MCF 10A (cell line): ENCODE results near the gene LSM14A. TPM values are rescaled to one million over a fixed set of nuclear protein-coding genes. Genes with fewer than 3 reads are reported as not detected.

ENCODE experiments used
- BruUV-seq: library from RNA; stranded (reverse); fragments of 400-500 nt; replicated peaks from 2 replicates; lab custom pipeline; 2021; lab: Mats Ljungman, UMichigan
- CTCF ChIA-PET: fragments of 300-600 bp; sonication (Branson Sonifier 250); formaldehyde crosslinking; extraction: SDS; loops from one replicate; lab custom pipeline; 2021; ENCODE audit warnings: antibody characterized with exemption, inconsistent platforms; lab: Yijun Ruan, JAX
- POLR2A ChIA-PET: fragments of 300-600, 350-650 bp; sonication (Branson Sonifier 250); formaldehyde crosslinking; extraction: SDS; loops from one replicate; lab custom pipeline; 2020; ENCODE audit warnings: antibody characterized with exemption, inconsistent platforms; lab: Yijun Ruan, JAX
- DNase-seq: peaks from one replicate; pipeline ENCODE4 v3.0.0-alpha.2; 2018; ENCODE audit not compliant: unreplicated experiment
- H3K27ac Mint-ChIP-seq: one replicate; pipeline ENCODE4 v1.8.0; 2022; ENCODE audit warnings: mild to moderate bottlenecking, low read depth, mixed read lengths; ENCODE audit not compliant: unreplicated experiment
- H3K27me3 Mint-ChIP-seq: one replicate; pipeline ENCODE4 v1.8.0; 2022; ENCODE audit warnings: mixed read lengths; ENCODE audit not compliant: insufficient read depth, unreplicated experiment
- H3K36me3 Mint-ChIP-seq: one replicate; pipeline ENCODE4 v1.8.0; 2022; ENCODE audit warnings: mild to moderate bottlenecking, moderate library complexity, mixed read lengths; ENCODE audit not compliant: insufficient read depth, unreplicated experiment
- H3K4me1 Mint-ChIP-seq: one replicate; pipeline ENCODE4 v1.8.0; 2022; ENCODE audit warnings: mixed read lengths; ENCODE audit not compliant: insufficient read depth, unreplicated experiment
- H3K4me3 Mint-ChIP-seq: one replicate; pipeline ENCODE4 v1.8.0; 2022; ENCODE audit warnings: mild to moderate bottlenecking, moderate library complexity, mixed read lengths; ENCODE audit not compliant: unreplicated experiment
- H3K9me3 Mint-ChIP-seq: one replicate; pipeline ENCODE4 v1.8.0; 2022; ENCODE audit warnings: mixed read lengths; ENCODE audit not compliant: unreplicated experiment
- CTCF ChIP-seq: fragments of 200-600 bp; IDR thresholded peaks from one replicate; pipeline ENCODE4 v1.8.0; 2022; ENCODE audit warnings: antibody characterized with exemption, mild to moderate bottlenecking; ENCODE audit not compliant: unreplicated experiment
- intact Hi-C: fragments of 100-400 bp; cut with micrococcal nuclease; formaldehyde crosslinking; loops from 2 replicates; pipeline ENCODE4 v1.14.1; 2022
- total RNA-seq: library from RNA; stranded (reverse); gene quantifications from 2 replicates; pipeline ENCODE4 v1.2.3, GENCODE V29; 2022

The LSM14A gene
- total RNA-seq, 1 experiment from 2014 or later: 100 TPM

DNA sequence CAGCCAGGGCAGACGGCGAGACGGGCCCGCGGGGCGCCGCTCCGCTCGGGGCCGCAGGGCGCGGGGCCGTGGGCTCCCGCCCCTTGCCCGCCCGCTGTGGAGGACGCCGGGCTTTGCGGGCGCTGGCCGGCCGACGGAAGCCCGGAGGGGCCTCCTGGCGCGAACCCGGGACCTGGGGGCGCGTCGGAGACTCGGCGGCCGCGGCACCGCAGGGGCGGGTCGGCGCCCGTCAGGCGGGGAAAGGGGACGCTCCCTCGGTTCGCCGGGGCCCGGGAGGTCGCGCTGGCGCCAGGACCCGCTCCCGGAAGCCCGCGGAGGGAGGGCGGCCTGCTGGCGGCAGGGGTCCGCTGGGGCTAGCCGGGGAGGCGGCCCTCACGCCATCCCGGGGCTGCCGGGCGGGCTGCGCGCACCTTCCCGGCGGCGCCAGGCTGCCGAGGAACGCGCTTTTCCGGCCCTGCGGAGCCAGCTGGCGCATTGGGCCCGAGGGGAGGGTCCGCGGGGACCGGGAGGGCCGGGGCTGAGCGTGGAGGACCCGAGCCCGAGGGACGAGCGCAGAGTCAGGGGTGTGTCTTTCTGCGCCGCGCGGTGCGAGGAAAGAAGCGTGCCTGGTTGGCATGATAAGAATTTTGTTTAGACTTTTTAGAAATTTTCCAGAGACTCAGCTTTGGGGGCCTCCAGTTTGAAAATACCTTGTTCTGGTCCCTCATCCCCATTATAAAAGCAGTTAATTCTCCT is 82.6 kb downstream of the LSM14A start:
- H3K9me3 Mint-ChIP-seq: no peaks in the 10 kb centered on the region
- intact Hi-C loops: loop anchor here (2.0 kb wide), 1 partner anchor 82 kb away; no protein-coding TSS in a partner anchor
- no peak for DNase-seq
- ChIA-PET CTCF (no interaction called here), POLR2A (interaction anchor here (0.6 to 1.6 kb wide), 4 partner anchors 9 to 27 kb away, joined by 3 to 6 read pairs (median 4); no protein-coding TSS in a partner anchor)
- H3K36me3 Mint-ChIP-seq: peaks cover 5% of the 10 kb centered on the region
- no peaks in the 10 kb centered on the region for H3K27me3 Mint-ChIP-seq
- no TSS peak for BruUV-seq
- H3K27ac Mint-ChIP-seq: no peak overlapping the region
- peaks cover 7% of the 10 kb centered on the region for H3K4me1 Mint-ChIP-seq
- H3K4me3 Mint-ChIP-seq: peak overlapping the region; percentile 79
- TF ChIP-seq CTCF: no peak

DNA sequence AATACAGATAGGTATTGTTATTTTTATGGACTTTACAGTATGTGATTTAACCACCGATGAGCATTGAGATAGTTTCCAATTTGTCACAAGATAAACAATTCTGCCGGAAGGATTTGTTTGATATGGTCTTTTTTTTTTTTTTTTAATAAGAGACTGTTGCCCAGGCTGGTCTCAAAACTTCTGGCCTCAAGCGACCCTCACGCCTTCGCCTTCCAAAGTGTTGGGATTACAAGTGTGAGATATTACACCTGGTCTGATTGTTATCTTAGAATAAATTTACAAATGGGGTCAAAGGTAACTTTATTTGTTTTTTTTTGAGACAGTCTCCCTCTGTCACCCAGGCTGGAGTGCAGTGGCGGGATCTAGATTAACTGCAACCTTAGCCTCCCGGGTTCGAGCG is 83.2 kb downstream of the LSM14A start:
- POLR2A ChIA-PET: interaction anchor here (0.6 to 1.6 kb wide), 4 partner anchors 9 to 28 kb away, joined by 3 to 6 read pairs (median 4); no protein-coding TSS in a partner anchor
- H3K27me3 Mint-ChIP-seq: no peaks in the 10 kb centered on the region
- DNase-seq: no peak
- H3K4me3 Mint-ChIP-seq: peak overlapping the region; percentile 64
- BruUV-seq: no TSS peak
- H3K36me3 Mint-ChIP-seq: peaks cover 5% of the 10 kb centered on the region
- H3K27ac Mint-ChIP-seq: no peak overlapping the region
- peaks cover 7% of the 10 kb centered on the region for H3K4me1 Mint-ChIP-seq
- intact Hi-C loops: loop anchor here (2.0 kb wide), 1 partner anchor 81 kb away; no protein-coding TSS in a partner anchor
- no peaks in the 10 kb centered on the region for H3K9me3 Mint-ChIP-seq
- CTCF ChIA-PET: no interaction called here
- TF ChIP-seq CTCF: no peak

GRCh38 chr19:34256835-34257558 is 84.7 kb downstream of the LSM14A start:
- intact Hi-C loops: no loop called here
- Mint-ChIP-seq H3K27ac (no peak overlapping the region), H3K9me3 (no peaks in the 10 kb centered on the region), H3K27me3 (no peaks in the 10 kb centered on the region), H3K36me3 (peaks cover 5% of the 10 kb centered on the region), H3K4me3 (no peak overlapping the region), H3K4me1 (peaks cover 7% of the 10 kb centered on the region)
- TSS peak; percentile 20 for BruUV-seq
- CTCF ChIA-PET: interaction anchor here (0.6 kb wide), 1 partner anchor 88 kb away, joined by 3 read pairs; no protein-coding TSS in a partner anchor
- DNase-seq: no peak
- no peak for TF ChIP-seq CTCF
- POLR2A ChIA-PET: interaction anchor here (0.7 to 1.6 kb wide), 2 partner anchors 24 to 29 kb away, joined by 3 read pairs; no protein-coding TSS in a partner anchor

- intact Hi-C loops: no loop called here
- Mint-ChIP-seq H3K27ac (no peak overlapping the region), H3K9me3 (no peaks in the 10 kb centered on the region), H3K4me3 (no peak overlapping the region), H3K27me3 (no peaks in the 10 kb centered on the region), H3K4me1 (peaks cover 7% of the 10 kb centered on the region), H3K36me3 (peaks cover 5% of the 10 kb centered on the region)
- no peak for TF ChIP-seq CTCF
- no peak for DNase-seq
- CTCF ChIA-PET: interaction anchor here (0.6 kb wide), 2 partner anchors 88 to 1097 kb away, joined by 3 read pairs; no protein-coding TSS in a partner anchor
- BruUV-seq: no TSS peak
- POLR2A ChIA-PET: no interaction called here
Observed at GRCh38 chr19:34257559-34257924, 85.2 kb downstream of the LSM14A start.
